Posterior cingulate gyrus (tissue), 11 donors: ENCODE measurements around the gene DHRS12.

Experiments used
- DNase-seq, 10 donors: peaks; one replicate each; pipeline versions ENCODE4 v3.0.0 to v3.0.0-alpha.2; 2020 to 2021; ENCODE audit warnings: mixed read lengths in 3 of 10
- intact Hi-C: fragments of 100-400 bp; cut with DNase I; formaldehyde crosslinking; loops from one replicate; pipeline ENCODE4 v1.15.1; 2023

The DHRS12 gene

DNA sequence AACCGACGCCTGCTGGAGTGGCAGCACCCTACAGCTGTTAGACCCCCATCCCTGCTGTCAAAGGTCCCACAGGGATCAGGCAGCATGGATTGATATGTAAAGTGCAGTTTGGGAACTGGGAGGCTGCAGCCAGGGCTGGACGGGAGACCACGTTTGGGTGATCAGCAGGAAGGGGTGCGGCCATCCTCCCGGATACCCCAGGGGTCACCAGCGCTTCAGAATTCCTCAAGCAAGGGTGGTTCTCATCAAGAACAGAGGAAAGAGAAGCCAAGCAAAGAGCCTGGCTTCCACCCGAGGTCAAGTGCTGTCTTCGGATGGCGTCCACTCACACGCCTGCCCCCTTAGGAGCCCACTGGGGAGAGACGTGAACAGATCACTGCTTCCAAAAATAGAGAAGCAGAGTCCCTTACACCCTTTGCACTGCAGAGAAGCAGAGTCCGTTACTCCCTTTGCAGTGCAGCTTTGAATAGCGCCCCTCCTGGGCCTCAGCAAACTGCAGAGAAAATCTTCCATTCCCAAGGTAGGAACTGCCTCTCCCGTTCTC is 35.5 kb downstream of the DHRS12 start:
- intact Hi-C loops: no loop called here
- DNase-seq: peak in 1 of 10 donors; percentile 64

- no peak for DNase-seq
- intact Hi-C loops: no loop called here
Measured at GRCh38 chr13:51767100-51767499, 36.9 kb downstream of the DHRS12 start.

DNA sequence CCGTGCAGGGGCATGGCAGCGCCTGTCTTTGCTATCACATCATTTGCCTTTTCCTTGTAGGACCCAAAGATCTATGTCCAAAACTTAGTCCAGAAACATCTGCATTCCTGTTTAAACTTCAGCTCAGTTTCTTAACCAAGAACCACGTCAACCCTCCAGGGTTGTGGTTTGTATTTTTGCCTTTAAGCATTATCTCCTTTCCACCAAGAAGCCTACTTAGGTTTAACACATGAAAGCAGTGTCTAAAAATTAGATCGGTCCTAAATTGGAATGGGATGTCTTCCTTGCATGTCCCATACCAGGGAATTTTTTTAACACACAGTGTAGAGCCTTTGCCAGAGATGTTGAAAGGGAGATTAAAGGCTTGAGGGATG is 38.8 kb downstream of the DHRS12 start:
- no peak for DNase-seq
- intact Hi-C loops: no loop called here

GRCh38 chr13:51764184-51765141 is 39.5 kb downstream of the DHRS12 start:
- intact Hi-C loops: no loop called here
- DNase-seq: peak in 8 of 10 donors; percentile 43 to 94 (median 63)

- no peak for DNase-seq
- intact Hi-C loops: no loop called here
Measured at GRCh38 chr13:51763486-51763885, 40.5 kb downstream of the DHRS12 start.

DNA sequence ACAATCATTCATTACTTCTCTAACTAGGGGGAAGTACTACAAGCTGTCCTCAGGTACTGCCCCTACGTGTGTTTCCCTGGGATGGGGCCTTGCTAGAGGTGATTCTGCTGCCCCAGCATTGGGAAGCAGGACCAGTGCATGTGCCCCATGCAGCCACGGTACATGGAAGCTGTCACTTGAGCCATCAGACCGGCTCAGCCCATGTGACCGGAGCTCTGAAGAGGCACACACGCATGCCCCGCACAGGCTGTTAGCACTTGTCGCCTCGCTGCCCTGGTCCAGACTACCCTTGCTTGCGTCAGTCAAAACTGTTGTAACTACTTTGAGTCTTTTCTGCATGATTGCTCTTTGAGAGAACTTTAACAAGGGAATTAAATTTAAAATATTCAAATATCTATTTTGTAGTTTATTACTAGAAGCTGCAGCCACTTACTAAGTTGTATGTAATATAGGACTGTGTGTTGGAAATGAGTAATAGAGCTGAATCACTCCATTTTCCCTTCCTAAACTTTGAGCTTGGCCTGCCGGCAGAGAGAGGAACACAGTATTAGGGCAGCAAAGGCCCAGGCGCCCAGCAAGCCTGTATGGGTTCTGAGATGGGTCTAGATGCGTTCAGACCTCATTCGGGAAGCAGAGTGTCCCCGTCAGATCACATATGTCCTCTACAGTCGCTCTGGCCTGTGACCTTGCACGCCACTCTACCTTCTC is 42.2 kb downstream of the DHRS12 start:
- intact Hi-C loops: no loop called here
- DNase-seq: peak in 1 of 10 donors; percentile 82

GRCh38 chr13:51760592-51760991 is 43.4 kb downstream of the DHRS12 start:
- intact Hi-C loops: no loop called here
- DNase-seq: peak; percentile 68 to 97 (median 84)

- intact Hi-C loops: no loop called here
- DNase-seq: no peak
Measured at GRCh38 chr13:51759240-51759639, 44.7 kb downstream of the DHRS12 start.

- intact Hi-C loops: no loop called here
- DNase-seq: no peak
Measured at GRCh38 chr13:51758691-51759090, 45.3 kb downstream of the DHRS12 start.

GRCh38 chr13:51756651-51757050 is 47.3 kb downstream of the DHRS12 start:
- no peak for DNase-seq
- intact Hi-C loops: no loop called here

GRCh38 chr13:51747438-51748434 is 56.2 kb downstream of the DHRS12 start:
- intact Hi-C loops: no loop called here
- no peak for DNase-seq

DNA sequence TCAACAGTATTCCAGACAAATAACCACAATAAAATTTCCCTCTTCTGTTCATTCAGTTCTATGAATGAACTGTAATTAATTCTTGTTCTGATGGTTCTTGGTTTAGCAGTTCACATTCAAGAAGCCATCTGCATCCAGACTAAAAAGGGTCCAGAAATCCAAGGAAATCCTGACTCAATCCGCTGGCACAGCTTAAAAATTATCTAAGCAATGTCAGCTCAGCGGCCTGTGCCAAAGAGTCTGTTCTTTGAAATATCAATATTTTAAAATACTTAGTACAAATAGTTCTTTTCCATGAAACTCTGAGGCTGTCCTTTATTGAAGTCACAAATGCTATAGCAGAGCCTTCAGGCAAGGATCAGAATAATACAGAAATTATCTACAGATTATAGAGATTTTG is 57.2 kb downstream of the DHRS12 start:
- intact Hi-C loops: no loop called here
- no peak for DNase-seq

GRCh38 chr13:51745243-51745642 is 58.7 kb downstream of the DHRS12 start:
- intact Hi-C loops: no loop called here
- DNase-seq: no peak

DNA sequence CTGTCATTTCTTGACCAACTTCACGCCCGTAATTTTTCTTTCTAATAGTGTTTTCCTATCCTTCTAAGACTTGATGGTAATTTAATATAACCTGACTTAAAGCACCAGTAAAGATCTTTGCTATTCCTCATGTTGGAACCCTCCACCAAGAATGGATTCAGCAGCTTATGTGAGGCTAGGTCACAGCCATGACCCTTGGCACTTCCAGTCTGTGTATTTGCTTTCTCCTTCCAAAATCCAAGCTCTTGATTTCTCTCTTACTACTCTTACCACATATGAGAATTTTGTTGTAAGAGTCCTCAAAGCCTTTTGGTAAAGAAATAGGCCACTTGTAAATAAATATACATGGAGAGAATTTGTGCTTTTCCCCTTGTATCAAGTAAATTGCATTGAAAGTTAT is 61.4 kb downstream of the DHRS12 start:
- DNase-seq: no peak
- intact Hi-C loops: no loop called here

DNA sequence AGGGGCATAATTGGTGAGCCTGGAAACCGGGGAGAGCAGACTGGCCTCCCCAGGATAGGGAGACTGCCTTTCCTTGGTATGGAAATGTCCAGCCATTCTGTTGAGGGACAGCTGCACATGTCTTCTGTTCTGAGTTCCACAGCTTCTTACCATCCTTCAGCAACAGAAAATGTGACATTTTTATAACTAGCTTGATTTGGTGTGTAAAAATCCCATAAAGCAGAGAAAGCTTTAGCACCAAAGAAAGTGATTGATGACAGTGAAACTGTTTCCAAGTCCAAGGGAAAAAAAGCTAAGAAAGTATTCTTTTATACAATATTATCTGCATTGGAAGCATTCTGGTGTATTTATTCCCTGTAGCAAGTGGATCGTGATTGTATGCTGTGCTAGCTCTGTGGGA is 61.9 kb downstream of the DHRS12 start:
- DNase-seq: no peak
- intact Hi-C loops: no loop called here

DNA sequence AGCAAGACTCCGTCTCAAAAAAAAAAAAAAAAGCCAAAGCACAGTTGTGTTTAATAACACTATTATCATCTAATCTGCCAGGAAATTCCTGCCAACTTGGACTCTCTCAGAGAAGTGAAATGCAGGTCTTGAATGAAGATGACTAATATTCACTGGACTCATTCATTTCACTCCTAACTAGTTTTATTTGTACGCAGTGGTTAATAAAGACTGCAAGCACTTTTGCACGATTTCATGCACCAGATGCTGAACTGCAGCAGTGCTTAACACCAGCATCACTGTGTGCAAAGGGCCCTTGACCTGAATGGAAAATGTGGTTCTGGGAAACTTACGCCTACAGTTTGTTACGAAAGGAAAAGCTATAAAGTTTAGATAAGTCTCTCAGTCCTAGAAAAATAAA is 63.3 kb downstream of the DHRS12 start:
- intact Hi-C loops: no loop called here
- DNase-seq: no peak

DNA sequence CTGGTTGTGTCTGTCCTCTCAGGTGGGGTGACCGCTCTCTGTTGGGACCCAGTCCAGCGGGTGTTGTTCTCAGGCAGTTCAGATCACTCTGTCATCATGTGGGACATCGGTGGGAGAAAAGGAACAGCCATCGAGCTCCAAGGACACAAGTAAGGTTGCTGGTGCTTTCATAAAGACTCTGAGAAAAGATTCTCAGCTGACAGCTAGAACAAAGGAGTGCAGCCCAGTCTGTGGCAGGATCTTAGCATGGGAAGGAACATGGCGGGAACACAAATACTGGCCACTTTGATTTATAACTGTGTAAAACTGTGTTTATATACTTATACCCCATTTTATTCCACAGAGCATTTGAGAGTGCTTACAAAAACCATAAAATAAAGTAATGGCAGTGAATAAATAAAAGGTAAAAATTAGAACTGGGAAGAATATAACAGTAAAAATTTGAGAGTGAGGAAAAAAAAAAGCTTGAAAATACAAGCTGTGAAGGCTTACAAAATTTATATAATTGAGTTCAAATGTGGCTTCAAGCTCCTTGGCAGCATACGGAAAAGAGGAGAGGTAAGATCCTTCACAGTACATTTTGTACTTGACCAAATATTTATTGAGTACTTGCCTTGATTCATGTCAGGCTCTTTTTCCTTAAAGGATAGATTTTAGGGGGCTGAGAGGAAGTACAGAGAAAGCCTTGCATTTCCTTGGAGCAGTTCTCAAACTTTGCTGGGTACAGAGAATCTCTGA is 64.8 kb downstream of the DHRS12 start:
- intact Hi-C loops: no loop called here

DNA sequence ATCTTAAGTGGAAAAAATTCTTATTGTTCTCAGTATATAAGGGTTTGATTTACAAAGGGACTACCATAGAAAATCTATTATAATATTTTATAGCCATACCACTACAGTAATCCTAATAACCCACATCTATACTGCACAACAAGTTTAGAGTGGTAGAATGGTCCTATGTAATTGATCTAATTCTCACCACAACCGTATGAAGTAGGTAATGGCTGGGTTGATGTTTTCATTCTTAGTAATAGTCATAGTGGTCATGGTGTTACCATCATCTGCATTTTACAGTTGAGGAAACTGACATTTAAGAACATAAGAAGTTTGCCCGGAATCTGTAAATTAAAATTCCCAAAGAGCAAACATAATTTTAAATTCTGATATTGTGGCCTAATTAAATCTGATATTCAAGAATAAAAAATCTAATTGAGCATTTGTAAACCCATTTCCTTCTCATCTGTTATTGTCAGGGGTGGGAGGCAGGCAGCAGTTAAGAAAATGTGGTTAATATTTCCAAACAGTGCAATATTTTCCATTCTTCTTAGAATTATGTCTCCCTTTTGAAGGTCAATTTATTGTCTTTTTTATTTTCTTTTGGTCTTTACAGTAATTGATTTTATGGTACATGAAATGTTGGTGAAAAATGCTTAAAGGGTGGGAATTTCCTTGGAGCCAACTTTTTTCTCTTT is 65.6 kb downstream of the DHRS12 start:
- DNase-seq: no peak
- intact Hi-C loops: no loop called here

More for the DNA sequence above, 64.8 kb downstream of the DHRS12 start:
- no peak for DNase-seq

- no peak for DNase-seq
- intact Hi-C loops: no loop called here
Measured at GRCh38 chr13:51737609-51738008, 66.4 kb downstream of the DHRS12 start.
